IMR-90 (cell line): ENCODE measurements around the gene SOX30. TPM values are rescaled to one million over a fixed set of nuclear protein-coding genes. Genes with fewer than 3 reads are reported as not detected.
A peak's percentile ranks its signal among the peaks of the same experiment; 100 is the strongest.

ENCODE experiments used
- ATAC-seq: fragments of 200-7000 bp; cut with Tn5 transposase; 2 replicates; pipeline ENCODE4 v1.9.1; 2020; ENCODE audit warnings: low read depth, mild to moderate bottlenecking, moderate library complexity
- BruUV-seq: library from RNA; stranded (reverse); fragments of 400-500 nt; replicated peaks from 2 replicates; lab custom pipeline; 2021; lab: Mats Ljungman, UMichigan
- CTCF ChIA-PET: fragments of 300-600 bp; formaldehyde crosslinking; extraction: SDS; loops from one replicate; lab custom pipeline; 2021; ENCODE audit warnings: antibody characterized with exemption; lab: Yijun Ruan, JAX
- POLR2A ChIA-PET: fragments of 300-600 bp; sonication (Branson Sonifier 250); formaldehyde crosslinking; loops from one replicate; lab custom pipeline; 2022; ENCODE audit warnings: antibody characterized with exemption; ENCODE audit not compliant: unreplicated experiment; lab: Charles Lee
- DNase-seq: peaks from one replicate; pipeline ENCODE4 v3.0.0; 2013
- H2AFZ ChIP-seq: replicated peaks from 2 replicates; pipeline ENCODE3; 2013; ENCODE audit warnings: low read length, mild to moderate bottlenecking; ENCODE audit not compliant: poor library complexity
- H2AK5ac ChIP-seq: 2 replicates; pipeline ENCODE4 v1.6.1; 2013; ENCODE audit warnings: low read depth, low read length, inconsistent platforms
- H2AK9ac ChIP-seq: replicated peaks from 2 replicates; pipeline ENCODE3; 2013; ENCODE audit warnings: mild to moderate bottlenecking, low read depth, low read length, moderate library complexity; ENCODE audit not compliant: poor library complexity
- H2BK120ac ChIP-seq: 2 replicates; pipeline ENCODE4 v1.6.1; 2013; ENCODE audit warnings: low read depth, low read length, inconsistent platforms
- H2BK15ac ChIP-seq: 3 replicates; pipeline ENCODE4 v1.6.1; 2013; ENCODE audit warnings: low read depth, low read length, inconsistent platforms
- H2BK20ac ChIP-seq: 2 replicates; pipeline ENCODE4 v1.6.1; 2013; ENCODE audit warnings: low read depth, mild to moderate bottlenecking, inconsistent platforms, low read length, moderate library complexity
- H2BK5ac ChIP-seq: 2 replicates; pipeline ENCODE4 v1.6.1; 2013; ENCODE audit warnings: mild to moderate bottlenecking, low read depth, low read length, inconsistent platforms; ENCODE audit not compliant: poor library complexity, severe bottlenecking
- H3K14ac ChIP-seq: replicated peaks from 2 replicates; pipeline ENCODE4 v1.6.1; 2013; ENCODE audit warnings: low read depth, low read length, inconsistent platforms
- H3K18ac ChIP-seq: 2 replicates; pipeline ENCODE4 v1.6.1; 2013; ENCODE audit warnings: low read depth, low read length, control low read depth
- H3K23ac ChIP-seq: 2 replicates; pipeline ENCODE4 v1.6.1; 2013; ENCODE audit warnings: low read depth, low read length, inconsistent platforms
- H3K27ac ChIP-seq: 2 replicates; pipeline ENCODE4 v1.5.1; 2013; ENCODE audit warnings: mild to moderate bottlenecking, control low read depth, low read length; ENCODE audit not compliant: insufficient read depth
- H3K27me3 ChIP-seq: 2 replicates; pipeline ENCODE4 v1.6.1; 2013; ENCODE audit warnings: low read length; ENCODE audit not compliant: control insufficient read depth, insufficient read depth
- H3K36me3 ChIP-seq: 2 replicates; pipeline ENCODE4 v1.6.1; 2013; ENCODE audit warnings: low read length, mixed read lengths; ENCODE audit not compliant: control insufficient read depth, insufficient read depth
- H3K4ac ChIP-seq: 2 replicates; pipeline ENCODE4 v1.6.1; 2013; ENCODE audit warnings: low read depth, low read length, inconsistent platforms
- H3K4me1 ChIP-seq: 2 replicates; pipeline ENCODE4 v1.6.1; 2013; ENCODE audit warnings: low read length, mixed read lengths; ENCODE audit not compliant: control insufficient read depth, insufficient read depth
- H3K4me2 ChIP-seq: 2 replicates; pipeline ENCODE4 v1.6.1; 2013; ENCODE audit warnings: low read depth, mild to moderate bottlenecking, control low read depth, low read length, moderate library complexity
- H3K4me3 ChIP-seq: 2 replicates; pipeline ENCODE4 v1.5.1; 2013; ENCODE audit warnings: low read depth, mild to moderate bottlenecking, control low read depth, low read length, moderate library complexity; ENCODE audit not compliant: insufficient read depth
- H3K56ac ChIP-seq: 2 replicates; pipeline ENCODE4 v1.6.1; 2013; ENCODE audit warnings: low read length, inconsistent platforms; ENCODE audit not compliant: insufficient read depth; ENCODE audit errors: extremely low read depth
- H3K79me1 ChIP-seq, 2 experiments: 2 replicates each; pipeline ENCODE4 v1.6.1; 2013; ENCODE audit warnings: low read length in 2 of 2, inconsistent platforms in 1 of 2, low read depth in 1 of 2
- H3K9ac ChIP-seq: 2 replicates; pipeline ENCODE4 v1.6.1; 2013; ENCODE audit warnings: low read depth, low read length, control low read depth
- H3K9me1 ChIP-seq: 2 replicates; pipeline ENCODE4 v1.6.1; 2013; ENCODE audit warnings: low read length, inconsistent platforms; ENCODE audit not compliant: insufficient read depth
- H3K9me3 ChIP-seq: 2 replicates; pipeline ENCODE4 v1.6.1; 2013; ENCODE audit warnings: low read length; ENCODE audit not compliant: control insufficient read depth, insufficient read depth
- H4K20me1 ChIP-seq: 2 replicates; pipeline ENCODE4 v1.6.1; 2013; ENCODE audit warnings: low read length, inconsistent platforms; ENCODE audit not compliant: insufficient read depth
- H4K5ac ChIP-seq: 2 replicates; pipeline ENCODE4 v1.6.1; 2013; ENCODE audit warnings: mild to moderate bottlenecking, low read depth, low read length, control low read depth
- H4K8ac ChIP-seq, 2 experiments: 2 replicates each; pipeline ENCODE4 v1.6.1; 2013; ENCODE audit warnings: low read depth in 2 of 2, low read length in 2 of 2, control low read depth in 1 of 2, inconsistent platforms in 1 of 2
- H4K91ac ChIP-seq: 2 replicates; pipeline ENCODE4 v1.6.1; 2013; ENCODE audit warnings: low read depth, low read length, inconsistent platforms; ENCODE audit not compliant: insufficient read depth
- BHLHE40 ChIP-seq: fragments of 150-350 bp; IDR thresholded peaks from 2 replicates; pipeline ENCODE4 v1.6.1; 2016; ENCODE audit warnings: mild to moderate bottlenecking, low read depth, low read length
- CEBPB ChIP-seq: IDR thresholded peaks from 2 replicates; pipeline ENCODE4 v1.6.1; 2012; ENCODE audit warnings: low read depth, low read length, improper control_type of control experiment
- CHD1 ChIP-seq: IDR thresholded peaks from 2 replicates; pipeline ENCODE4 v1.6.1; 2012; ENCODE audit warnings: low read depth, low read length, improper control_type of control experiment
- FOS ChIP-seq: fragments of 150-350 bp; IDR thresholded peaks from 2 replicates; pipeline ENCODE4 v1.6.1; 2016; ENCODE audit warnings: low read depth, low read length
- MAZ ChIP-seq: IDR thresholded peaks from 2 replicates; pipeline ENCODE4 v1.6.1; 2012; ENCODE audit warnings: low read depth, mild to moderate bottlenecking, low read length, improper control_type of control experiment, moderate library complexity, borderline replicate concordance
- MXI1 ChIP-seq: IDR thresholded peaks from 2 replicates; pipeline ENCODE4 v1.6.1; 2012; ENCODE audit warnings: low read depth, mild to moderate bottlenecking, low read length, moderate library complexity, borderline replicate concordance
- NFE2L2 ChIP-seq: fragments of 150-350 bp; IDR thresholded peaks from 2 replicates; pipeline ENCODE4 v1.6.1; 2016; ENCODE audit warnings: low read depth, mild to moderate bottlenecking, low read length
- POLR2A ChIP-seq: IDR thresholded peaks from 2 replicates; pipeline ENCODE4 v1.6.1; 2012; ENCODE audit warnings: mild to moderate bottlenecking, low read depth, low read length
- RAD21 ChIP-seq: IDR thresholded peaks from 2 replicates; pipeline ENCODE4 v1.6.1; 2012; ENCODE audit warnings: low read length, improper control_type of control experiment
- RFX5 ChIP-seq: IDR thresholded peaks from 2 replicates; pipeline ENCODE4 v1.8.0; 2012; ENCODE audit warnings: low read depth, mild to moderate bottlenecking, low read length, moderate library complexity
- SMC3 ChIP-seq: fragments of 150-350 bp; IDR thresholded peaks from 2 replicates; pipeline ENCODE4 v1.6.1; 2016; ENCODE audit warnings: low read depth, mild to moderate bottlenecking, antibody characterized with exemption, low read length, moderate library complexity
- WGBS, 2 experiments: methylation state at CpG; one replicate each; pipeline versions ENCODE4 v1.1.5 to v1.1.7; 2013; ENCODE audit warnings: missing lambda C conversion rate in 2 of 2; ENCODE audit not compliant: insufficient read length in 1 of 2; ENCODE audit errors: extremely low coverage in 2 of 2; 5-methylcytosine and 5-hydroxymethylcytosine counted together
- dilution Hi-C: fragments of 300-500 bp; cut with HindIII; formaldehyde crosslinking; loops from one replicate; pipeline ENCODE4 v1.14.3; 2018; ENCODE audit warnings: low sequenced_read_pairs; ENCODE audit not compliant: unreplicated experiment
- in situ Hi-C: fragments of 300-500 bp; cut with MboI; formaldehyde crosslinking; loops from 3 replicates; pipeline ENCODE4 v1.14.3; 2019; ENCODE audit warnings: low sequenced_read_pairs, inconsistent platforms, mixed read lengths
- intact Hi-C: fragments of 100-400 bp; cut with micrococcal nuclease; formaldehyde crosslinking; loops from 2 replicates; pipeline ENCODE4 v1.10.0; 2022
- polyA plus RNA-seq, 3 experiments: library from polyadenylated mRNA; depleted of rRNA; stranded (reverse); fragments of >200 nt; gene quantifications; 2 replicates each; pipeline ENCODE4 v1.2.3, GENCODE V29; 2012; ENCODE audit warnings: low replicate concordance in 1 of 3
- total RNA-seq: library from RNA; depleted of rRNA; stranded (reverse); fragments of >200 nt; gene quantifications from 2 replicates; pipeline ENCODE4 v1.2.3, GENCODE V29; 2012
- TF ChIP-seq, protein P1 (sequence below): fragments of 150-350 bp; IDR thresholded peaks from 2 replicates; pipeline ENCODE4 v1.6.1; 2017; ENCODE audit warnings: mild to moderate bottlenecking, antibody characterized with exemption, low read length, low read depth
- TF ChIP-seq, protein P2 (sequence below): conservative IDR thresholded peaks from 2 replicates; pipeline ENCODE4 v1.5.1; 2012; ENCODE audit warnings: mild to moderate bottlenecking, low read depth, low read length, improper control_type of control experiment
- TF ChIP-seq, protein P3 (sequence below): fragments of 150-350 bp; IDR thresholded peaks from 2 replicates; pipeline ENCODE4 v1.6.1; 2016; ENCODE audit warnings: low read depth, mild to moderate bottlenecking, low read length, moderate library complexity, borderline replicate concordance

SOX30 gene
- total and polyA plus RNA-seq, 2 of the 4 experiments (the other 2 are of a cell fraction), result not detected

DNA sequence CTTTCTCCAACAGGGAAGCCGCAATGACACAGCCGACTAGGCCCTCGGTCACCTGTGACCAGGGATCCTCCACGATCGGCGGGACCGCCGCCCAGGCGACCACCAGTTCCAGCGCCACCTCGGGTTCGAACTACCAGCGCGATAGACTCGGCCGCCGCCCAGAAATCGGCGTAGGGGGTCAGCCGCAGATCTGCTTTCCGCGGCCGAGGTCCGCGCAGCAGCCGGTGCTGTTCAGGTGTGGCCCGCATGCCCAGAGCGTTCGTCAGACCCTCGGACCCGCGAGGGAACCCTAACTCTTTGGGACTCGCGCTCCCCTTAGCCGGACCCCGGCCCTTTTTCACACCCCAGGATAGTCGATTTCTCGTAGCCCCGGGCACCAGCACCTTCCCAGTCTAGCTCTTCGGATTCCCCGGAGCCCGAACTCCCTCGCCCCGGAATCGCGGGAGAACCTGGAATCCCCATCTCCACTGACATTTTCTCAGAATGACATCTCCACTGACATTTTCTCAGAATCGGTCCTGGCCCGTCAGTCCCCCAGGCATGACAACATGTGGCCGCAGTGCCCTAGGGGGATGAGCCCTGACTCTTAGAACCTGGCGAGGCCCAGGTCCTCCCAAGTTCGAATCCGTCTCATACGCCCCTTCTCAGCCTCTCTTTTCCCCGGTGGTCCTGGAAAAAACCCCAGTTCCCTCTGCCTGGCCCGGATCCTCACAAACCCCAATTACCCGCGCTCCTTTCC lies 19.5 kb upstream of the SOX30 start:
- ChIA-PET CTCF (no interaction called here), POLR2A (no interaction called here)
- Histone ChIP-seq H2BK120ac (no peak overlapping the region), H2AK9ac (peak overlapping the region; percentile 62), H4K91ac (no peak overlapping the region), H3K4ac (no peak overlapping the region), H2AK5ac (no peak overlapping the region), H3K4me2 (peak overlapping the region; percentile 88), H3K36me3 (no peaks in the 10 kb centered on the region), H4K8ac (peak overlapping the region in 1 of 2 experiments; percentile 83; a peak in 2 of 4 replicates), H2AFZ (peak overlapping the region; percentile 94), H3K27me3 (peaks cover 12% of the 10 kb centered on the region; the same call in 1 of the 2 replicates), H3K14ac (no peak overlapping the region), H3K27ac (no peak overlapping the region), H2BK20ac (no peak overlapping the region), H3K9ac (0 out of 2 replicates have a peak overlapping the region, but pooled peaks have one; percentile 49), H3K9me1 (no peaks in the 10 kb centered on the region), H2BK5ac (no peak overlapping the region), H3K4me3 (peak overlapping the region; percentile 74), H3K56ac (no peak overlapping the region), H3K79me1 (no peaks in the 10 kb centered on the region), H3K23ac (0 out of 2 replicates have a peak overlapping the region, but pooled peaks have one; percentile 41), H4K5ac (no peak overlapping the region), H3K18ac (no peak overlapping the region), H3K4me1 (no peaks in the 10 kb centered on the region; the same call in 1 of the 2 replicates), H2BK15ac (no peak overlapping the region), H3K9me3 (no peaks in the 10 kb centered on the region), H4K20me1 (no peaks in the 10 kb centered on the region)
- no TSS peak for BruUV-seq
- intact Hi-C loops, result no loop called here
- TF ChIP-seq MXI1 (no peak), CEBPB (no peak), SMC3 (no peak), RFX5 (no peak), RAD21 (no peak), CHD1 (no peak), POLR2A (no peak), FOS (no peak), MAZ (no peak), NFE2L2 (no peak), BHLHE40 (no peak)
- TF ChIP-seq, protein P1, sequence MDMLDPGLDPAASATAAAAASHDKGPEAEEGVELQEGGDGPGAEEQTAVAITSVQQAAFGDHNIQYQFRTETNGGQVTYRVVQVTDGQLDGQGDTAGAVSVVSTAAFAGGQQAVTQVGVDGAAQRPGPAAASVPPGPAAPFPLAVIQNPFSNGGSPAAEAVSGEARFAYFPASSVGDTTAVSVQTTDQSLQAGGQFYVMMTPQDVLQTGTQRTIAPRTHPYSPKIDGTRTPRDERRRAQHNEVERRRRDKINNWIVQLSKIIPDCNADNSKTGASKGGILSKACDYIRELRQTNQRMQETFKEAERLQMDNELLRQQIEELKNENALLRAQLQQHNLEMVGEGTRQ, result no peak
- TF ChIP-seq, protein P2, sequence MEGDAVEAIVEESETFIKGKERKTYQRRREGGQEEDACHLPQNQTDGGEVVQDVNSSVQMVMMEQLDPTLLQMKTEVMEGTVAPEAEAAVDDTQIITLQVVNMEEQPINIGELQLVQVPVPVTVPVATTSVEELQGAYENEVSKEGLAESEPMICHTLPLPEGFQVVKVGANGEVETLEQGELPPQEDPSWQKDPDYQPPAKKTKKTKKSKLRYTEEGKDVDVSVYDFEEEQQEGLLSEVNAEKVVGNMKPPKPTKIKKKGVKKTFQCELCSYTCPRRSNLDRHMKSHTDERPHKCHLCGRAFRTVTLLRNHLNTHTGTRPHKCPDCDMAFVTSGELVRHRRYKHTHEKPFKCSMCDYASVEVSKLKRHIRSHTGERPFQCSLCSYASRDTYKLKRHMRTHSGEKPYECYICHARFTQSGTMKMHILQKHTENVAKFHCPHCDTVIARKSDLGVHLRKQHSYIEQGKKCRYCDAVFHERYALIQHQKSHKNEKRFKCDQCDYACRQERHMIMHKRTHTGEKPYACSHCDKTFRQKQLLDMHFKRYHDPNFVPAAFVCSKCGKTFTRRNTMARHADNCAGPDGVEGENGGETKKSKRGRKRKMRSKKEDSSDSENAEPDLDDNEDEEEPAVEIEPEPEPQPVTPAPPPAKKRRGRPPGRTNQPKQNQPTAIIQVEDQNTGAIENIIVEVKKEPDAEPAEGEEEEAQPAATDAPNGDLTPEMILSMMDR, result no peak
- TF ChIP-seq, protein P3, sequence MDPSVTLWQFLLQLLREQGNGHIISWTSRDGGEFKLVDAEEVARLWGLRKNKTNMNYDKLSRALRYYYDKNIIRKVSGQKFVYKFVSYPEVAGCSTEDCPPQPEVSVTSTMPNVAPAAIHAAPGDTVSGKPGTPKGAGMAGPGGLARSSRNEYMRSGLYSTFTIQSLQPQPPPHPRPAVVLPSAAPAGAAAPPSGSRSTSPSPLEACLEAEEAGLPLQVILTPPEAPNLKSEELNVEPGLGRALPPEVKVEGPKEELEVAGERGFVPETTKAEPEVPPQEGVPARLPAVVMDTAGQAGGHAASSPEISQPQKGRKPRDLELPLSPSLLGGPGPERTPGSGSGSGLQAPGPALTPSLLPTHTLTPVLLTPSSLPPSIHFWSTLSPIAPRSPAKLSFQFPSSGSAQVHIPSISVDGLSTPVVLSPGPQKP, result no peak
- WGBS, 2 experiments, result 17% methylated on average over 20 of the region's 57 CpGs; no CpG with 5 or more reads in 1 of the 2 experiments
- no peak for DNase-seq
- in situ Hi-C loops, result no loop called here
- dilution Hi-C loops, result no loop called here
- ATAC-seq, result no peak
